PC-3 (cell line): ENCODE measurements around the gene DBH. TPM values are rescaled to one million over a fixed set of nuclear protein-coding genes. Genes with fewer than 3 reads are reported as not detected.

ENCODE experiments used
- ATAC-seq: fragments of 200-7000 bp; cut with Tn5 transposase; 2 replicates; pipeline ENCODE4 v1.9.1; 2020; ENCODE audit warnings: mild to moderate bottlenecking, moderate library complexity
- BruUV-seq: library from RNA; stranded (reverse); fragments of 400-500 nt; replicated peaks from 2 replicates; lab custom pipeline; 2021; lab: Mats Ljungman, UMichigan
- CTCF ChIA-PET: fragments of 300-600 bp; sonication (Branson Sonifier 250); formaldehyde crosslinking; loops from one replicate; lab custom pipeline; 2022; ENCODE audit warnings: antibody characterized with exemption; lab: Charles Lee
- POLR2A ChIA-PET: fragments of 300-600 bp; sonication (Branson Sonifier 250); formaldehyde crosslinking; loops from one replicate; lab custom pipeline; 2022; ENCODE audit warnings: antibody characterized with exemption; ENCODE audit not compliant: unreplicated experiment; lab: Charles Lee
- DNase-seq: peaks from one replicate; pipeline ENCODE4 v3.0.0-alpha.2; 2015
- H2AFZ ChIP-seq: fragments of 300-600 bp; sonication (generic); 2 replicates; pipeline ENCODE4 v1.6.0; 2016; ENCODE audit warnings: antibody characterized with exemption, low read length
- H3F3A ChIP-seq: fragments of 300-600 bp; sonication (generic); one replicate; pipeline ENCODE4 v1.6.0; 2017; ENCODE audit warnings: antibody characterized with exemption, low read length, control low read depth, mild to moderate bottlenecking; ENCODE audit not compliant: unreplicated experiment
- H3K27ac ChIP-seq: fragments of 300-600 bp; sonication (generic); 2 replicates; pipeline ENCODE4 v1.5.1; 2016; ENCODE audit warnings: mild to moderate bottlenecking, low read length
- H3K27me3 ChIP-seq: fragments of 300-600 bp; sonication (generic); 2 replicates; pipeline ENCODE4 v1.6.1; 2016; ENCODE audit warnings: low read length, mixed read lengths
- H3K36me3 ChIP-seq: fragments of 300-600 bp; sonication (generic); 2 replicates; pipeline ENCODE4 v1.6.1; 2016; ENCODE audit warnings: low read depth, mixed run types, low read length, mixed read lengths
- H3K4me1 ChIP-seq: fragments of 300-600 bp; sonication (generic); 2 replicates; pipeline ENCODE4 v1.5.1; 2016; ENCODE audit warnings: low read length; ENCODE audit not compliant: insufficient read depth
- H3K4me2 ChIP-seq: fragments of 300-600 bp; sonication (generic); 2 replicates; pipeline ENCODE4 v1.6.0; 2016; ENCODE audit warnings: low read length
- H3K4me3 ChIP-seq: fragments of 300-600 bp; sonication (generic); 2 replicates; pipeline ENCODE4 v1.5.1; 2016; ENCODE audit warnings: mild to moderate bottlenecking, low read length, mixed read lengths
- H3K79me2 ChIP-seq: fragments of 300-600 bp; sonication (generic); 2 replicates; pipeline ENCODE4 v1.6.1; 2017; ENCODE audit warnings: low read length, mixed read lengths
- H3K9ac ChIP-seq: fragments of 300-600 bp; sonication (generic); 2 replicates; pipeline ENCODE4 v1.6.0; 2016; ENCODE audit warnings: mild to moderate bottlenecking, low read length
- H3K9me2 ChIP-seq: fragments of 300-600 bp; sonication (generic); replicated peaks from 2 replicates; pipeline ENCODE4 v1.6.1; 2016; ENCODE audit warnings: mixed run types, low read length, mixed read lengths
- H3K9me3 ChIP-seq: fragments of 300-600 bp; sonication (generic); 2 replicates; pipeline ENCODE4 v1.6.1; 2016; ENCODE audit warnings: low read length, mixed read lengths
- H4K20me1 ChIP-seq: fragments of 300-600 bp; sonication (generic); 2 replicates; pipeline ENCODE4 v1.6.1; 2016; ENCODE audit warnings: low read length, mixed read lengths
- EZH2 ChIP-seq: fragments of 300-600 bp; sonication (generic); IDR thresholded peaks from one replicate; pipeline ENCODE4 v1.6.1; 2017; ENCODE audit warnings: antibody characterized with exemption, mild to moderate bottlenecking, low read length; ENCODE audit not compliant: unreplicated experiment
- EZH2phosphoT487 ChIP-seq: fragments of 300-600 bp; sonication (generic); IDR thresholded peaks from 2 replicates; pipeline ENCODE4 v1.6.1; 2018; ENCODE audit warnings: mild to moderate bottlenecking, antibody characterized with exemption, low read length, borderline replicate concordance
- intact Hi-C: fragments of 100-400 bp; cut with micrococcal nuclease; formaldehyde crosslinking; loops from 2 replicates; pipeline ENCODE4 v1.9.0; 2023
- total RNA-seq: library from RNA; depleted of rRNA; stranded (reverse); fragments of >200 nt; gene quantifications from 2 replicates; pipeline ENCODE4 v1.2.3, GENCODE V29; 2014
- TF ChIP-seq, protein P1 (sequence below): fragments of 300-600 bp; sonication (generic); conservative IDR thresholded peaks from 2 replicates; pipeline ENCODE4 v1.5.1; 2017; ENCODE audit warnings: antibody characterized with exemption, low read depth, mild to moderate bottlenecking, low read length

Gene DBH
- total RNA-seq, 1 experiment from 2014 or later = not detected

DNA sequence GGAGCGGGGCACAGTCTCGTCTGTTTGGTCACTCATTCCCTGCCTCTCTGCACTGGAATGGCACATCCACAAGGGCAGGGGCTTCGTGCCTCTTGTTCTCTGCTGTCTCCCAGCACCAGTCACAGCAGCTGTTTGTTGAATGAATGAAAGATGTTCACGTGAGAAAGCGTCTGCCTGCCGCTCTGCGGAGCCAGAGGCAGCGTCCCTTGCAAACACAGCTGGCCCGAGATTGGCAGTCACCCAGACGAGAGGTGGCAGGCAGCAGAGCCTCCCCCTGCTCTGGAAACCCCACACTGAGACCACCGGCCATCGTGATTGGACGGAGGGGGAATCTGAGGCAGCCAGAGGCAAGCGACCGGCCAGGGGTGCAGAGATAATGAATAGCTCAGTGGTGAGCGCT lies 21.0 kb upstream of the DBH start:
- Histone ChIP-seq H2AFZ (no peak overlapping the region), H3K36me3 (no peaks in the 10 kb centered on the region), H3K27ac (no peak overlapping the region), H3K27me3 (peaks cover 87% of the 10 kb centered on the region), H3K4me2 (no peak overlapping the region), H3F3A (no peaks in the 10 kb centered on the region), H3K9me2 (no peaks in the 10 kb centered on the region), H3K9ac (no peak overlapping the region), H4K20me1 (no peaks in the 10 kb centered on the region), H3K4me1 (no peaks in the 10 kb centered on the region), H3K79me2 (no peaks in the 10 kb centered on the region), H3K9me3 (no peaks in the 10 kb centered on the region), H3K4me3 (no peak overlapping the region)
- CTCF ChIA-PET = no interaction called here
- POLR2A ChIA-PET = no interaction called here
- no TSS peak for BruUV-seq
- intact Hi-C loops = no loop called here
- DNase-seq = no peak
- TF ChIP-seq EZH2 (no peak), EZH2phosphoT487 (no peak)
- TF ChIP-seq, protein P1, sequence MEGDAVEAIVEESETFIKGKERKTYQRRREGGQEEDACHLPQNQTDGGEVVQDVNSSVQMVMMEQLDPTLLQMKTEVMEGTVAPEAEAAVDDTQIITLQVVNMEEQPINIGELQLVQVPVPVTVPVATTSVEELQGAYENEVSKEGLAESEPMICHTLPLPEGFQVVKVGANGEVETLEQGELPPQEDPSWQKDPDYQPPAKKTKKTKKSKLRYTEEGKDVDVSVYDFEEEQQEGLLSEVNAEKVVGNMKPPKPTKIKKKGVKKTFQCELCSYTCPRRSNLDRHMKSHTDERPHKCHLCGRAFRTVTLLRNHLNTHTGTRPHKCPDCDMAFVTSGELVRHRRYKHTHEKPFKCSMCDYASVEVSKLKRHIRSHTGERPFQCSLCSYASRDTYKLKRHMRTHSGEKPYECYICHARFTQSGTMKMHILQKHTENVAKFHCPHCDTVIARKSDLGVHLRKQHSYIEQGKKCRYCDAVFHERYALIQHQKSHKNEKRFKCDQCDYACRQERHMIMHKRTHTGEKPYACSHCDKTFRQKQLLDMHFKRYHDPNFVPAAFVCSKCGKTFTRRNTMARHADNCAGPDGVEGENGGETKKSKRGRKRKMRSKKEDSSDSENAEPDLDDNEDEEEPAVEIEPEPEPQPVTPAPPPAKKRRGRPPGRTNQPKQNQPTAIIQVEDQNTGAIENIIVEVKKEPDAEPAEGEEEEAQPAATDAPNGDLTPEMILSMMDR = no peak
- no peak for ATAC-seq

GRCh38 chr9:133615606-133616188 lies 20.5 kb upstream of the DBH start:
- CTCF ChIA-PET = no interaction called here
- no peak for TF ChIP-seq EZH2phosphoT487
- TF ChIP-seq EZH2 = no peak
- TF ChIP-seq, protein P1 = no peak
- H3K9me3 ChIP-seq = no peaks in the 10 kb centered on the region
- no peak overlapping the region for H3K4me2 ChIP-seq
- no peaks in the 10 kb centered on the region for H3F3A ChIP-seq
- no peaks in the 10 kb centered on the region for H3K36me3 ChIP-seq
- H3K9ac ChIP-seq = no peak overlapping the region
- no TSS peak for BruUV-seq
- H3K4me3 ChIP-seq = no peak overlapping the region
- no peaks in the 10 kb centered on the region for H4K20me1 ChIP-seq
- POLR2A ChIA-PET = no interaction called here
- H2AFZ ChIP-seq = no peak overlapping the region
- peaks cover 87% of the 10 kb centered on the region for H3K27me3 ChIP-seq
- H3K9me2 ChIP-seq = no peaks in the 10 kb centered on the region
- DNase-seq (no peak), ATAC-seq (no peak)
- H3K79me2 ChIP-seq = no peaks in the 10 kb centered on the region
- H3K4me1 ChIP-seq = no peaks in the 10 kb centered on the region
- H3K27ac ChIP-seq = no peak overlapping the region
- intact Hi-C loops = no loop called here

- no peaks in the 10 kb centered on the region for H3K79me2 ChIP-seq
- intact Hi-C loops = no loop called here
- H3K9me2 ChIP-seq = no peaks in the 10 kb centered on the region
- no peaks in the 10 kb centered on the region for H3F3A ChIP-seq
- no peak overlapping the region for H2AFZ ChIP-seq
- CTCF ChIA-PET = no interaction called here
- DNase-seq (no peak), ATAC-seq (no peak)
- H3K4me3 ChIP-seq = no peak overlapping the region
- no peaks in the 10 kb centered on the region for H4K20me1 ChIP-seq
- BruUV-seq = no TSS peak
- H3K9me3 ChIP-seq = no peaks in the 10 kb centered on the region
- H3K27me3 ChIP-seq = peaks cover 85% of the 10 kb centered on the region
- TF ChIP-seq EZH2 = no peak
- H3K4me1 ChIP-seq = no peaks in the 10 kb centered on the region
- no peak overlapping the region for H3K27ac ChIP-seq
- no peak overlapping the region for H3K4me2 ChIP-seq
- no peak overlapping the region for H3K9ac ChIP-seq
- H3K36me3 ChIP-seq = no peaks in the 10 kb centered on the region
- POLR2A ChIA-PET = no interaction called here
Observed at GRCh38 chr9:133616643-133617405, 19.3 kb upstream of the DBH start.
